ENCODE data around the gene TARS1. TPM values are rescaled to one million over a fixed set of nuclear protein-coding genes. Genes with fewer than 3 reads are reported as not detected.
"Not testable (repeated sequence)": the region's sequence is repeated elsewhere in the genome, so short reads cannot be mapped to it uniquely, and the experiment has no call there.

Gene TARS1
- total RNA-seq, 1 experiment from 2014 or later = 417 TPM

- no peaks in the 10 kb centered on the region for H3K27me3 ChIP-seq (ENCODE audit: insufficient read depth, low read length)
- H3K36me3 Mint-ChIP-seq (ENCODE audit: insufficient read depth in 1 of 3, low read depth in 3 of 3) = peaks cover 3 to 5% (median 5%) of the 10 kb centered on the region in 3 experiments; a peak in 6 of 7 replicates
These were observed 72.9 kb downstream of the TARS1 start for GRCh38 chr5:33513462-33514185.

GRCh38 chr5:33515366-33515765 lies 74.6 kb downstream of the TARS1 start:
- not testable (repeated sequence) for H4K91ac ChIP-seq (ENCODE audit: insufficient read length, low read depth, low read length); H3K4ac ChIP-seq (ENCODE audit: low read depth, low read length); H2BK12ac ChIP-seq (ENCODE audit: insufficient read length, low read depth, low read length); H3K9ac ChIP-seq (ENCODE audit: extremely low read depth, insufficient read length, low read length); H3K27me3 Mint-ChIP-seq (ENCODE audit: low read depth); H2BK20ac ChIP-seq (ENCODE audit: low read depth, low read length, poor library complexity, severe bottlenecking); H3K18ac ChIP-seq (ENCODE audit: insufficient read length, low read depth, low read length); H3K4me1 Mint-ChIP-seq; H2BK15ac ChIP-seq (ENCODE audit: low read depth, low read length); H3T11ph ChIP-seq (ENCODE audit: low read length); H3K27ac ChIP-seq (ENCODE audit: insufficient read length, low read depth, low read length); H3K14ac ChIP-seq (ENCODE audit: insufficient read depth, low read length); H2AFZ ChIP-seq (ENCODE audit: low read length); H3K79me1 ChIP-seq (ENCODE audit: insufficient read depth, low read depth, low read length, poor library complexity, severe bottlenecking); DNase-seq; H3K27ac Mint-ChIP-seq; H4K5ac ChIP-seq (ENCODE audit: insufficient read length, low read depth, low read length); H3K4me3 Mint-ChIP-seq; H3K4me2 ChIP-seq (ENCODE audit: insufficient read depth, insufficient read length, low read length); H3K9me3 ChIP-seq (ENCODE audit: control insufficient read depth, low read depth, low read length); H3K23me2 ChIP-seq (ENCODE audit: insufficient read length, low read depth, low read length, poor library complexity, severe bottlenecking); H3K56ac ChIP-seq (ENCODE audit: insufficient read length, low read depth, low read length); H3K27me3 ChIP-seq (ENCODE audit: insufficient read depth, low read length); H2BK5ac ChIP-seq (ENCODE audit: insufficient read length, low read length); H4K20me1 ChIP-seq (ENCODE audit: control insufficient read depth, insufficient read depth, insufficient read length); H4K8ac ChIP-seq (replicated peaks; ENCODE audit: insufficient read length, low read depth, low read length); H2BK120ac ChIP-seq (ENCODE audit: low read depth, low read length, poor library complexity, severe bottlenecking); H3K4me1 ChIP-seq (ENCODE audit: insufficient read depth, low read length); H3K79me2 ChIP-seq (ENCODE audit: insufficient read depth, low read length); H3K23ac ChIP-seq (ENCODE audit: insufficient read length, low read depth, low read length); H2AK5ac ChIP-seq (ENCODE audit: insufficient read length, low read length)
- Mint-ChIP-seq H3K36me3 (ENCODE audit: insufficient read depth in 1 of 3, low read depth in 3 of 3) (peaks cover 3 to 10% (median 9%) of the 10 kb centered on the region in 3 experiments; a peak in 6 of 7 replicates), H3K9me3 (peaks cover 11 to 23% of the 10 kb centered on the region in 2 experiments)
- WGBS (ENCODE audit: extremely low coverage, insufficient read length, low lambda C conversion rate) = no CpG with 5 or more reads among the region's 32 CpGs

More at GRCh38 chr5:33513462-33514185, 72.9 kb downstream of the TARS1 start:
- no peak overlapping the region for H2AK5ac ChIP-seq (ENCODE audit: insufficient read length, low read length)
- no peak overlapping the region for H3K14ac ChIP-seq (ENCODE audit: insufficient read depth, low read length)
- H4K8ac ChIP-seq (replicated peaks; ENCODE audit: insufficient read length, low read depth, low read length) = no peak overlapping the region
- no peak overlapping the region for H3K27ac ChIP-seq (ENCODE audit: insufficient read length, low read depth, low read length)
- WGBS (ENCODE audit: extremely low coverage, insufficient read length, low lambda C conversion rate) = no CpG with 5 or more reads among the region's 3 CpGs
- no peak overlapping the region for H2BK5ac ChIP-seq (ENCODE audit: insufficient read length, low read length)
- no peaks in the 10 kb centered on the region for H3K79me2 ChIP-seq (ENCODE audit: insufficient read depth, low read length)
- H3K56ac ChIP-seq (ENCODE audit: insufficient read length, low read depth, low read length) = no peak overlapping the region
- no peak overlapping the region for H3K9ac ChIP-seq (ENCODE audit: extremely low read depth, insufficient read length, low read length)
- H4K5ac ChIP-seq (ENCODE audit: insufficient read length, low read depth, low read length) = no peak overlapping the region
- no peak overlapping the region for H3T11ph ChIP-seq (ENCODE audit: low read length)
- no peak overlapping the region for H3K18ac ChIP-seq (ENCODE audit: insufficient read length, low read depth, low read length)
- no peak for DNase-seq
- no peak overlapping the region for H3K23ac ChIP-seq (ENCODE audit: insufficient read length, low read depth, low read length)
- no peak overlapping the region for H2BK15ac ChIP-seq (ENCODE audit: low read depth, low read length)
- no peak overlapping the region for H4K91ac ChIP-seq (ENCODE audit: insufficient read length, low read depth, low read length)
- H3K4me1 Mint-ChIP-seq = peaks cover 9% of the 10 kb centered on the region in 2 experiments
- peak overlapping the region in 1 of 3 experiments; percentile 90; a peak in 3 of 7 replicates for H3K27ac Mint-ChIP-seq
- no peak overlapping the region for H3K4me2 ChIP-seq (ENCODE audit: insufficient read depth, insufficient read length, low read length)
- no peaks in the 10 kb centered on the region for H3K79me1 ChIP-seq (ENCODE audit: insufficient read depth, low read depth, low read length, poor library complexity, severe bottlenecking)
- TF ChIP-seq CTCF (conservative IDR thresholded peaks at IDR 0.05) = no peak
- no peaks in the 10 kb centered on the region for H3K23me2 ChIP-seq (ENCODE audit: insufficient read length, low read depth, low read length, poor library complexity, severe bottlenecking)
- H3K4me3 Mint-ChIP-seq = no peak overlapping the region
- H3K4me1 ChIP-seq (ENCODE audit: insufficient read depth, low read length) = no peaks in the 10 kb centered on the region
- H4K20me1 ChIP-seq (ENCODE audit: control insufficient read depth, insufficient read depth, insufficient read length) = no peaks in the 10 kb centered on the region
- H3K27me3 Mint-ChIP-seq (ENCODE audit: low read depth) = peaks cover 3% of the 10 kb centered on the region; the same call in 1 of the 2 replicates
- no peak overlapping the region for H2BK12ac ChIP-seq (ENCODE audit: insufficient read length, low read depth, low read length)
- no peaks in the 10 kb centered on the region for H3K9me3 ChIP-seq (ENCODE audit: control insufficient read depth, low read depth, low read length)
- no peak overlapping the region for H3K4ac ChIP-seq (ENCODE audit: low read depth, low read length)
- H2BK120ac ChIP-seq (ENCODE audit: low read depth, low read length, poor library complexity, severe bottlenecking) = no peak overlapping the region
- H3K9me3 Mint-ChIP-seq = peaks cover 8 to 13% of the 10 kb centered on the region in 2 experiments; a peak in 4 of 5 replicates
- no peak overlapping the region for H2BK20ac ChIP-seq (ENCODE audit: low read depth, low read length, poor library complexity, severe bottlenecking)
- no peak overlapping the region for H2AFZ ChIP-seq (ENCODE audit: low read length)
